Measurements from ENCODE around the gene NOP53. TPM values are rescaled to one million over a fixed set of nuclear protein-coding genes. Genes with fewer than 3 reads are reported as not detected.

The NOP53 gene
- total RNA-seq, 1 donor from 2014 or later, result 121 TPM

GRCh38 chr19:47749326-47749725 lies 4.0 kb downstream of the NOP53 start:
- no peak for FAIRE-seq
- Histone ChIP-seq H3K36me3 (ENCODE audit: control insufficient read depth, insufficient read depth, low read length) (peaks cover 44% of the 10 kb centered on the region), H3K27me3 (ENCODE audit: control insufficient read depth, insufficient read depth, low read length) (no peaks in the 10 kb centered on the region), H3K4me3 (ENCODE audit: low read depth, low read length) (no peak overlapping the region)
- TF ChIP-seq CTCF (IDR thresholded peaks at IDR 0.05; ENCODE audit: insufficient read depth, low read length, severe bottlenecking), result no peak
- no peak for DNase-seq (ENCODE audit: low read depth)

GRCh38 chr19:47750752-47751151 lies 5.4 kb downstream of the NOP53 start:
- FAIRE-seq, result no peak
- TF ChIP-seq CTCF (IDR thresholded peaks at IDR 0.05; ENCODE audit: insufficient read depth, low read length, severe bottlenecking), result no peak
- peaks cover 51% of the 10 kb centered on the region for H3K36me3 ChIP-seq (ENCODE audit: control insufficient read depth, insufficient read depth, low read length)
- H3K4me3 ChIP-seq (ENCODE audit: low read depth, low read length), result no peak overlapping the region
- DNase-seq (ENCODE audit: low read depth), result no peak
- H3K27me3 ChIP-seq (ENCODE audit: control insufficient read depth, insufficient read depth, low read length), result no peaks in the 10 kb centered on the region

DNA sequence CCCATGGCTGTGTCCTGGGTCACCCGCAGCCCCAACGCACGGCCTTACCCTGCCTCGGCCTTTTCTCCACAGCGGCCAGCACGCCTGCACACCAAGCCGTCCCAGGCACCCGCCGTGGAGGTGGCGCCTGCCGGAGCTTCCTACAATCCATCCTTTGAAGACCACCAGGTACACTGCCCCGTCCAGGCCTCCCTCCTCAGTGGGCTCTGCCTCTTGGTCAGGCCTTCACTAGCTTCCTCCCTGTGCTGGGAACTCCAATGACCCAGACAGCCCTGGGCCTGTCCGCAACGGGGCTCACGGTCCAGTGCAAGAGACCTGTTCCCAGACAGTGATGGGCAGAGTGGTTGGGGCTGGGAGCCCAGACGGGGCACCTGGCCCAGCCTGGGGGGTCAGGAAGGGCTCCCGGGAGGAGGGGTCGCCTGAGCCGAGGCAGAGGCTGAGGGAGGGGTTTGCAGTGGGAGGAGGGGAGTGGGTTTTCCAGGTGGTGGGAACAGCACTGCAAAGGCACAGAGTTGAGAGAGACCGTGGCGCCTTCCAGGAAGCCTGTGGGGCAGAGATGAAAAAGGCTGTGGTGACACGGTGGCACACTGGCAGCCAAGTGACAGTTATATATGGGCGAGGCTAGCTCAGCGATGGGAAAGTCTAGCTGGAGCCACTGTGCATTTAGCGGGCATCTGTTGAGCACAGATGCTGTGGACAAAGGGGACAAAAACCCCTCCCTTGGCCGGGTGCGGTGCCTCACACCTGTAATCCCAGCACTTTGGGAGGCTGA lies 7.3 kb downstream of the NOP53 start:
- Histone ChIP-seq H3K4me3 (ENCODE audit: low read depth, low read length) (no peak overlapping the region), H3K36me3 (ENCODE audit: control insufficient read depth, insufficient read depth, low read length) (peaks cover 58% of the 10 kb centered on the region), H3K27me3 (ENCODE audit: control insufficient read depth, insufficient read depth, low read length) (no peaks in the 10 kb centered on the region)
- no peak for FAIRE-seq
- DNase-seq (ENCODE audit: low read depth), result no peak
- TF ChIP-seq CTCF (IDR thresholded peaks at IDR 0.05; ENCODE audit: insufficient read depth, low read length, severe bottlenecking), result no peak

- peaks cover 57% of the 10 kb centered on the region for H3K36me3 ChIP-seq (ENCODE audit: control insufficient read depth, insufficient read depth, low read length)
- no peak overlapping the region for H3K4me3 ChIP-seq (ENCODE audit: low read depth, low read length)
- DNase-seq (ENCODE audit: low read depth), result no peak
- H3K27me3 ChIP-seq (ENCODE audit: control insufficient read depth, insufficient read depth, low read length), result no peaks in the 10 kb centered on the region
- TF ChIP-seq CTCF (IDR thresholded peaks at IDR 0.05; ENCODE audit: insufficient read depth, low read length, severe bottlenecking), result no peak
- no peak for FAIRE-seq
These were observed 9.1 kb downstream of the NOP53 start for GRCh38 chr19:47754206-47755064.

DNA sequence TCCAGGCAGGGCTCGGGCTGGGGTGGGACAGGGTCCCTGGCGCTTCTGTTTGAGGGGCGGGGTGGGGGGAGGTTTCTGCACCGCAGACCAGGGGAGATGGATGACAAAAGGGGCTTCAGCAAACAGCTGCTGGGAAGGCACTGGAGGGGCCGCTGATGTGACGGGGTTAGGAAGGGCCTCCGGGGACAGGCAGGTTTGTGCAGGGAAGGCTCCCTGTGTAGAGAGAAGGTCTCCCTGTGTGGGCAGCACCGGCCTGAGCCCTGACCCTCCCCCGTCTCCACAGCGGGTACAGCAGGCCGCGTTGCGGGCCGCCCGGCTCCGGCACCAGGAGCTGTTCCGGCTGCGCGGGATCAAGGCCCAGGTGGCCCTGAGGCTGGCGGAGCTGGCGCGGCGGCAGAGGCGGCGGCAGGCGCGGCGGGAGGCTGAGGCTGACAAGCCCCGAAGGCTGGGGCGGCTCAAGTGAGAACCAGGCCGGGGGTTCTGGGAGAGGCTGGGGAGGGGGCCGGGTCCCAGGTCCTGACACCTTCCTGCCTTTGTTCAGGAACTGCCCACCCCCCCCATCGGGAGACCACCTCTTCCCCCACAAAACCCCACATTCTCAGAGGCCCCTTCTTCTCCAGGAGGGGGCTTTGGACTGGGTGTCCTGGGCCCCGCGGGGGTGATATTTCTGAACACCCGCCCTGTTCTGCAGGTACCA lies 9.9 kb downstream of the NOP53 start:
- TF ChIP-seq CTCF (IDR thresholded peaks at IDR 0.05; ENCODE audit: insufficient read depth, low read length, severe bottlenecking), result no peak
- DNase-seq (ENCODE audit: low read depth) (no peak), FAIRE-seq (no peak)
- no peaks in the 10 kb centered on the region for H3K27me3 ChIP-seq (ENCODE audit: control insufficient read depth, insufficient read depth, low read length)
- H3K4me3 ChIP-seq (ENCODE audit: low read depth, low read length), result no peak overlapping the region
- peaks cover 50% of the 10 kb centered on the region for H3K36me3 ChIP-seq (ENCODE audit: control insufficient read depth, insufficient read depth, low read length)

Data from bronchial epithelial cell (primary cell).